HepG2 (cell line): Measurements from ENCODE around the gene UEVLD. TPM values are rescaled to one million over a fixed set of nuclear protein-coding genes. Genes with fewer than 3 reads are reported as not detected.
A peak's percentile ranks its signal among the peaks of the same experiment; 100 is the strongest.

Experiments used
- AGO2 ChIP-seq: fragments of 200-400 bp; formaldehyde crosslinking; optimal IDR thresholded peaks from 2 replicates; pipeline ENCODE3; 2017; ENCODE audit warnings: mild to moderate bottlenecking, low read depth, low read length, moderate library complexity
- DPF2 ChIP-seq: sonication (generic); formaldehyde crosslinking; IDR thresholded peaks from 2 replicates; pipeline ENCODE4 v1.4.0; 2020; ENCODE audit warnings: mild to moderate bottlenecking, low read depth, missing genetic modification reagents, borderline replicate concordance
- E2F2 ChIP-seq: sonication (generic); formaldehyde crosslinking; IDR thresholded peaks from 2 replicates; pipeline ENCODE4 v1.4.0; 2020; ENCODE audit warnings: missing genetic modification reagents, borderline replicate concordance
- FOXP1 ChIP-seq, 2 experiments: fragments of 450-650 bp in 1 of 2; IDR thresholded peaks; 2 replicates each; pipeline ENCODE4 v1.6.1; 2017 to 2018; ENCODE audit warnings: antibody characterized with exemption in 1 of 2
- HIC2 ChIP-seq: sonication (generic); formaldehyde crosslinking; IDR thresholded peaks from 2 replicates; pipeline ENCODE4 v1.9.0; 2022; ENCODE audit warnings: low read depth, missing genetic modification reagents
- HINFP ChIP-seq: sonication (generic); formaldehyde crosslinking; IDR thresholded peaks from 2 replicates; pipeline ENCODE4 v1.4.0; 2020; ENCODE audit warnings: low read depth, mild to moderate bottlenecking, missing genetic modification reagents
- HMGXB4 ChIP-seq, 2 experiments: sonication (generic) in 1 of 2; formaldehyde crosslinking in 1 of 2; IDR thresholded peaks; 2 replicates each; pipeline versions ENCODE4 v1.4.0 to v1.6.1; 2018 to 2020; ENCODE audit warnings: missing genetic modification reagents in 2 of 2, borderline replicate concordance in 1 of 2, low read depth in 1 of 2, mild to moderate bottlenecking in 1 of 2, missing biosample characterization in 1 of 2
- POGZ ChIP-seq: sonication (generic); formaldehyde crosslinking; IDR thresholded peaks from 2 replicates; pipeline ENCODE4 v1.4.0; 2020; ENCODE audit warnings: mild to moderate bottlenecking, missing genetic modification reagents
- POLR2AphosphoS2 ChIP-seq: IDR thresholded peaks from 2 replicates; pipeline ENCODE4 v1.6.1; 2011; ENCODE audit warnings: low read depth, low read length, improper control_type of control experiment
- TOPORS ChIP-seq: sonication (generic); formaldehyde crosslinking; IDR thresholded peaks from 2 replicates; pipeline ENCODE4 v1.8.0; 2023; ENCODE audit warnings: mild to moderate bottlenecking, missing genetic modification reagents
- ZBTB34 ChIP-seq: sonication (generic); formaldehyde crosslinking; IDR thresholded peaks from 2 replicates; pipeline ENCODE4 v1.8.0; 2022; ENCODE audit warnings: mild to moderate bottlenecking, missing genetic modification reagents
- ZNF10 ChIP-seq: sonication (generic); formaldehyde crosslinking; IDR thresholded peaks from 2 replicates; pipeline ENCODE4 v1.4.0; 2020; ENCODE audit warnings: mild to moderate bottlenecking, low read depth, missing genetic modification reagents, borderline replicate concordance
- ZNF263 ChIP-seq: sonication (generic); formaldehyde crosslinking; IDR thresholded peaks from 2 replicates; pipeline ENCODE4 v1.4.0; 2020; ENCODE audit warnings: missing genetic modification reagents
- ZNF354B ChIP-seq: sonication (generic); formaldehyde crosslinking; IDR thresholded peaks from 2 replicates; pipeline ENCODE4 v1.8.0; 2022; ENCODE audit warnings: mild to moderate bottlenecking, missing genetic modification reagents
- ZNF597 ChIP-seq: sonication (generic); formaldehyde crosslinking; IDR thresholded peaks from 2 replicates; pipeline ENCODE4 v1.5.0; 2020; ENCODE audit warnings: missing genetic modification reagents
- ZNF678 ChIP-seq: sonication (generic); formaldehyde crosslinking; IDR thresholded peaks from 2 replicates; pipeline ENCODE4 v1.4.0; 2020; ENCODE audit warnings: mild to moderate bottlenecking, missing genetic modification reagents
- ZNF75D ChIP-seq: sonication (generic); formaldehyde crosslinking; IDR thresholded peaks from 2 replicates; pipeline ENCODE4 v1.8.1; 2023; ENCODE audit warnings: missing genetic modification reagents, mild to moderate bottlenecking, borderline replicate concordance
- polyA plus RNA-seq, 8 experiments: library from polyadenylated mRNA; depleted of rRNA in 3 of 8; stranded (reverse) in 7 of 8; unstranded in 1 of 8; fragments of >200 nt; fragmentation: Illumina TruSeq in 4 of 8; extraction: Trizol in 4 of 8; gene quantifications; 2 replicates each; pipeline versions ENCODE4 v1.2.1 to v1.2.3, GENCODE V29; 2011 to 2016; ENCODE audit warnings: low read depth in 4 of 8, missing spikeins in 1 of 8, mixed read lengths in 1 of 8; ENCODE audit not compliant: insufficient read depth in 1 of 8
- total RNA-seq, 5 experiments: library from RNA; depleted of rRNA; stranded (reverse); fragments of >200 nt; fragmentation: Illumina TruSeq; extraction: Trizol; gene quantifications; 2 replicates each; pipeline ENCODE4 v1.2.3, GENCODE V29; 2016; ENCODE audit warnings: low read depth in 1 of 5

UEVLD gene
- total and polyA plus RNA-seq, 2 of the 13 experiments (the other 11 are each of a cell fraction or from before 2014, with no cell fraction given), result 5.7 to 13.7 TPM

- TF ChIP-seq E2F2 (CRISPR knock-in tag) (no peak), POLR2AphosphoS2 (no peak), ZNF678 (no peak), ZNF354B (CRISPR knock-in tag) (no peak), POGZ (CRISPR knock-in tag) (peak; percentile 96), HINFP (CRISPR knock-in tag) (no peak), AGO2 (no peak), DPF2 (no peak), ZNF75D (CRISPR knock-in tag) (no peak), ZNF597 (no peak), TOPORS (CRISPR knock-in tag) (no peak), HMGXB4 (CRISPR knock-in tag; IDR thresholded peaks at IDR 0.05; ENCODE audit: borderline replicate concordance in 1 of 2, low read depth in 1 of 2) (no peak), FOXP1 (IDR thresholded peaks at IDR 0.05) (no peak), FOXP1 (CRISPR knock-in tag; IDR thresholded peaks at IDR 0.05) (peak; percentile 21; the same call in 1 of the 2 replicates), ZNF10 (no peak), ZBTB34 (CRISPR knock-in tag) (peak; percentile 45; the same call in 1 of the 2 replicates), HIC2 (CRISPR knock-in tag) (no peak), ZNF263 (CRISPR knock-in tag) (no peak)
Observed at GRCh38 chr11:18578975-18579598, 9.4 kb downstream of the UEVLD start (continued).
